NCI-H146 (cell line): ENCODE results near the gene BEND3.
"Not testable (repeated sequence)": the region's sequence is repeated elsewhere in the genome, so short reads cannot be mapped to it uniquely, and the experiment has no call there.

Source experiments
- DNase-seq: peaks from one replicate; lab custom pipeline; 2025; lab: John Stamatoyannopoulos, UW

BEND3 gene

GRCh38 chr6:107114926-107115694, at the start of gene BEND3:
TSS of gene BEND3 (minus strand) at chr6:107115515. CDS start at chr6:107099285, 16,230 bp downstream.
- DNase-seq, result peak; percentile 64

- DNase-seq, result not testable (repeated sequence)
Observed at GRCh38 chr6:107164299-107164698, 49.0 kb upstream of the BEND3 start.

GRCh38 chr6:107161521-107161920, 46.2 kb upstream of the BEND3 start:
- DNase-seq, result no peak

- no peak for DNase-seq
Observed at GRCh38 chr6:107156617-107157016, 41.3 kb upstream of the BEND3 start.

GRCh38 chr6:107154801-107155160, 39.5 kb upstream of the BEND3 start:
- peak; percentile 72 for DNase-seq

- DNase-seq, result peak; percentile 96
Observed at GRCh38 chr6:107154131-107154800, 39.0 kb upstream of the BEND3 start.

GRCh38 chr6:107152638-107153430, 37.5 kb upstream of the BEND3 start:
- peak; percentile 73 for DNase-seq

- DNase-seq, result no peak
Observed at GRCh38 chr6:107144666-107145065, 29.4 kb upstream of the BEND3 start.

- DNase-seq, result no peak
Observed at GRCh38 chr6:107144014-107144413, 28.7 kb upstream of the BEND3 start.

GRCh38 chr6:107140581-107140980, 25.3 kb upstream of the BEND3 start:
- DNase-seq, result no peak

GRCh38 chr6:107136324-107136723, 21.0 kb upstream of the BEND3 start:
- not testable (repeated sequence) for DNase-seq

GRCh38 chr6:107135048-107135680, 19.8 kb upstream of the BEND3 start:
- DNase-seq, result not testable (repeated sequence)

- peak; percentile 43 for DNase-seq
Observed at GRCh38 chr6:107132330-107132954, 17.1 kb upstream of the BEND3 start.

- DNase-seq, result no peak
Observed at GRCh38 chr6:107129370-107129925, 14.1 kb upstream of the BEND3 start.

GRCh38 chr6:107128577-107128976, 13.3 kb upstream of the BEND3 start:
- DNase-seq, result no peak

GRCh38 chr6:107128175-107128574, 12.9 kb upstream of the BEND3 start:
- no peak for DNase-seq

- peak; percentile 13 for DNase-seq
Observed at GRCh38 chr6:107125771-107126170, 10.5 kb upstream of the BEND3 start.

- DNase-seq, result peak; percentile 45
Observed at GRCh38 chr6:107124934-107125348, 9.6 kb upstream of the BEND3 start.

- DNase-seq, result no peak
Observed at GRCh38 chr6:107123501-107123900, 8.2 kb upstream of the BEND3 start.

GRCh38 chr6:107122748-107123147, 7.4 kb upstream of the BEND3 start:
- DNase-seq, result no peak

- no peak for DNase-seq
Observed at GRCh38 chr6:107121964-107122495, 6.7 kb upstream of the BEND3 start.
